Pons (tissue), 1 donor: ENCODE data around the gene CNKSR3.

Source experiments
- DNase-seq: peaks from one replicate; pipeline ENCODE4 v3.0.0-alpha.2; 2016; ENCODE audit warnings: low spot score

CNKSR3 gene

DNA sequence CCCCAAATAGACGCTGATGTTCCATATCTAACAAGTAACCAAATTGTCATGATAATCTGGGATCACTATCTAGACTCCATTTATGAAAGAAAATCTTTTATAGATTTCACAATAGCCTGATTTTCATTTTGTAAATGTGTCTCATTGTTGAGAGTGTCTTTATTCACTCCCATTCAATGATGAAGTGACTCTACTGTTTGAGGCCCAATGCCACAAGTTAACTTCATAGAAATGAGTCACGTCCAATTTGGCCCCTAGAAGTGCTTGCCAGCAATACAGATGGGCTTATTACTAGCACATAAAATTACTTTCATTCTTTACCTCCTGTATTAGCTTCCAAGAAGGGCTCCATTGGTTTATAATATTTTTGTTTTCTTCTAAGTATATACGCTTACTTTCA is 160.2 kb downstream of the CNKSR3 start:
- DNase-seq = peak; percentile 52

DNA sequence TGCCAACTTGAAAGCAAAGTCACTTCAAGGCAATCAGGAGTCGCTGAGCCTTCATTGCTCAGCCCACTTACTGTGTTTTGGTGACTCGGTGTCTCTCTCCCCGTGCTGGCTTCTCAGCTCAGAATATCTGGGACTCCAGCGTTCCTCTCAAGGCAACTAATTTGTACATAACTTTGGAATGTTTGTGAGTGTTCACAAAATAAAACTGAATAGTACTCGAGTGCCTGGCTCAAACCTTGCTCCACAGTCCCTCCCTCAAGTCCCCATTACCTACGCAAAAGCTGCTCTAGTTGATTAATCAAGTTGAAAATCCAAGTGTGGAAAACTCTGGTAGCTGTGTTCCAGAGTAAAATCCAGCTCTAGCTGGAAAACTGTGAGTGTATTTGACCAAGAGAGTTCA is 162.5 kb downstream of the CNKSR3 start:
- no peak for DNase-seq

DNA sequence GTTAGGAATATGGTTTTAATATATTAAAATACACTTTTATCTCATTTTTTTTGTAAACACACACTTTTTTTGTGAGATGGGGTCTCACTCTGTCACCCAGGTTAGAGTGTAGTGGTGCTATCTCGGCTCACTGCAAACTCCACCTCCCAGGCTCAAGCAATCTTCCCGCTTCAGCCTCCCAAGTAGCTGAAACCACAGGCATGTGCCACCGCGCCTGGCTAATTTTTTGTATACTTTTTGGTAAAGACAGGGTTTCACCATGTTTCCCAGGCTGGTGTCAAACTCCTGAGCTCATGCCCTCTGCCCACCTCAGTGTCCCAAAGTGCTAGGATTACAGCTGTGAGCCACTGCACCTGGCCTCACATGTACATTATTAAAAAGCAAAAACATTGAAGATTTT is 164.7 kb downstream of the CNKSR3 start:
- no peak for DNase-seq

DNA sequence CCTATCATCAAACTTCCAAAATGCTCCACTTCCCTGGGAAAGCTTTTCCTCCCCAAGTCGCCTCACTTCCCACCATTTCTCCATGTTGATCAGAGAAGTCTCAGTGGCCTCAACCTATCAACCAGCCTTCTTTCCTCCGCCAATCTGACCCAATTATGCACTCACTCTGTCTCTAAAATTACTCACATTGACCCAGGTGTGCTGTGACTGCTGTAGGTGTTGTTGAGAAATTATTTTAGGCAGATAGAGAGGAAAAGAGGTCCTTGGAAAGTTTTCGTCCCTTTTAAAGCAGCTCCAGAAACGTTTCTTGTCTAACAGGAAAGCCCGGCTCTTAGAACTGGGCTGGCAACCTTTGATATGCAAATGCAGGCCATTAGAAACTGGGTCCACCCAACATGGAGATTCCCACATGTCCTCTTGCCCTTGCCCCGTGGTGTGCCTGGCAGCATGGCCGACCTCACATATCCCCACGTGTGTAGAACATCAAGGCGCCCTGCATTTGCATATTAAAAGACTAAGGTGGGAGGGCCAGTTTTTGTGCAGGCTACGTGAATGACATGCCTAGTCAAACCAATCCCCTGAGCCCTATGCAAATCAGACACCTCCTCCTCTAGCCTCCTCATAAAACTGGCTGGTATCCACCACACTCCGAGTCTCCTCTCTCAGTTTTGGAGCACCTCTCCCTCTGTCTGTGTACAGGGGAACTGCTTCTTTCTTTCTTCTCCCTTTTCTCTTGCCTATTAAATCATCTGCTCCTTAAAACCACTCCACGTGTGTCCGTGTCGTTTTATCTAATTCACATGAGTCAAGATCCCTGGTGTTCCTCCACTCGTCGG is 166.8 kb downstream of the CNKSR3 start:
- no peak for DNase-seq

DNA sequence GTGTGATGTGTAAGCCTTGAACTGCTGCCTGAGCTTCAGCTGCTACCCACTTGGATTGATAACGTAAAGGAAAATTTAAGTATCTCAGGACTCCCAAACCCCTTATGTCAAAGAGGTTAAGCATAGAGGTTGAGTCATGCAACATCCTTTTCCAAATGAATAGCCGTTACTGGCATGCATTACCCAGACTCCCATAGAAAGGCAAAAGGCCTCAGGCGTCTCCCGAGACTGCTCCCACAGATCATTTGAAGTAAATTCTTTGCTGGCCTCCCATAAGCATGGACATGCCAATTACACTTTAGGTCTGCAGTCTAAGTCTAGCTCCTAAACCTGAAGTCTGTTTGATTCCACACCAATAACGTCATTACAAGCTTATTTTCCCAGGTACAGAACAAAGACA is 168.6 kb downstream of the CNKSR3 start:
- no peak for DNase-seq

DNA sequence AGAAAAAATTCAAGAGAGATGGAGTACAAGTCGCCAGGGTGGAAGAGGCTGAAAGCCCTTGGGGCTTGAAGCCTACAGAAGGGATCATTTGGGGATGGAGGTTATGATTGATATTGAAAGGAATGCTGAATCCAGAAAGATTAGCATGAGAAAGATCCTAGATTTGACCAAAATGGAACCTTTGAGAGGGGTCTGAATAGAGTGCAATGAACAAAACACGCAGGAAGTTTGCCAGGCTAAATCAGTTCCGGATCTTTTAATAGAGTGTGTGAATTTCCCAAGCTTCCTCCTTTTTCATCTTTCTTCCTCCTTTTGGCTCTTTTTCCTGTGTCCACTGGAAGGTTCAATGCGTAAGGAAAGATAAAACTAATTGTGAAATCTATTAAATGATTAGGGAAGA is 169.1 kb downstream of the CNKSR3 start:
- DNase-seq = peak; percentile 74
